Neural progenitor cell (in vitro differentiated cells): ENCODE measurements around the gene CAPN8. TPM values are rescaled to one million over a fixed set of nuclear protein-coding genes. Genes with fewer than 3 reads are reported as not detected.
A peak's percentile ranks its signal among the peaks of the same experiment; 100 is the strongest.

Experiments
- DNase-seq: peaks from one replicate; pipeline ENCODE4 v3.0.0-alpha.2; 2016; ENCODE audit warnings: low spot score
- H2AFZ ChIP-seq: fragments of 200-600 bp; sonication (generic); replicated peaks from 2 replicates; pipeline ENCODE4 v1.6.1; 2016; ENCODE audit warnings: antibody characterized with exemption
- H3F3A ChIP-seq: fragments of 200-600 bp; sonication (generic); 2 replicates; pipeline ENCODE4 v1.6.1; 2016; ENCODE audit warnings: antibody characterized with exemption, low read depth
- H3K27ac ChIP-seq: fragments of 200-600 bp; sonication (generic); 2 replicates; pipeline ENCODE4 v1.5.1; 2016; ENCODE audit warnings: mild to moderate bottlenecking
- H3K27me3 ChIP-seq: fragments of 200-600 bp; sonication (generic); 2 replicates; pipeline ENCODE4 v1.6.1; 2016; ENCODE audit warnings: mild to moderate bottlenecking, moderate library complexity
- H3K36me3 ChIP-seq: fragments of 200-600 bp; sonication (generic); 2 replicates; pipeline ENCODE4 v1.5.1; 2016
- H3K4me1 ChIP-seq: fragments of 200-600 bp; sonication (generic); 2 replicates; pipeline ENCODE4 v1.6.1; 2016; ENCODE audit warnings: mixed run types
- H3K4me2 ChIP-seq: fragments of 200-600 bp; sonication (generic); 2 replicates; pipeline ENCODE4 v1.6.1; 2016
- H3K4me3 ChIP-seq: fragments of 200-600 bp; sonication (generic); 2 replicates; pipeline ENCODE4 v1.5.1; 2016
- H3K79me2 ChIP-seq: fragments of 200-600 bp; sonication (generic); 2 replicates; pipeline ENCODE4 v1.6.1; 2016; ENCODE audit warnings: low read depth
- H3K9ac ChIP-seq: fragments of 200-600 bp; sonication (generic); 2 replicates; pipeline ENCODE4 v1.6.1; 2016
- H3K9me3 ChIP-seq: fragments of 200-600 bp; sonication (generic); 2 replicates; pipeline ENCODE4 v1.5.1; 2016; ENCODE audit warnings: low read depth
- H4K20me1 ChIP-seq: fragments of 200-600 bp; sonication (generic); 2 replicates; pipeline ENCODE4 v1.6.1; 2016; ENCODE audit warnings: low read depth
- H3K27ac Mint-ChIP-seq: 3 replicates; pipeline ENCODE4 v1.8.0; 2021; ENCODE audit warnings: mixed read lengths
- H3K27me3 Mint-ChIP-seq: 2 replicates; pipeline ENCODE4 v1.8.0; 2022; ENCODE audit warnings: low read depth, mild to moderate bottlenecking, inconsistent platforms, moderate library complexity, mixed read lengths; ENCODE audit not compliant: insufficient read depth
- H3K36me3 Mint-ChIP-seq: 3 replicates; pipeline ENCODE4 v1.8.0; 2021; ENCODE audit warnings: mixed read lengths
- H3K4me1 Mint-ChIP-seq: 3 replicates; pipeline ENCODE4 v1.8.0; 2021; ENCODE audit warnings: mixed read lengths
- H3K4me3 Mint-ChIP-seq: 3 replicates; pipeline ENCODE4 v1.8.0; 2021; ENCODE audit warnings: mild to moderate bottlenecking, moderate library complexity, mixed read lengths
- H3K9me3 Mint-ChIP-seq: 3 replicates; pipeline ENCODE4 v1.8.0; 2020; ENCODE audit warnings: mixed read lengths
- EZH2 ChIP-seq: fragments of 200-600 bp; sonication (generic); IDR thresholded peaks from 2 replicates; pipeline ENCODE4 v1.6.1; 2017; ENCODE audit warnings: antibody characterized with exemption, mild to moderate bottlenecking, moderate library complexity
- EZH2phosphoT487 ChIP-seq: fragments of 200-600 bp; sonication (generic); IDR thresholded peaks from 2 replicates; pipeline ENCODE4 v1.6.1; 2017; ENCODE audit warnings: antibody characterized with exemption
- total RNA-seq: library from RNA; depleted of rRNA; stranded (reverse); fragments of >200 nt; gene quantifications from 2 replicates; pipeline ENCODE4 v1.2.3, GENCODE V29; 2015; ENCODE audit warnings: low replicate concordance
- TF ChIP-seq, protein P1 (sequence below): fragments of 200-600 bp; sonication (generic); IDR thresholded peaks from 2 replicates; pipeline ENCODE4 v1.5.1; 2017; ENCODE audit warnings: antibody characterized with exemption, mild to moderate bottlenecking

Gene CAPN8
- total RNA-seq, 1 donor from 2014 or later: not detected

- H3K4me2 ChIP-seq: no peak overlapping the region
- H4K20me1 ChIP-seq: no peaks in the 10 kb centered on the region
- no peak overlapping the region for H3K9ac ChIP-seq
- no peaks in the 10 kb centered on the region for H3K4me1 ChIP-seq
- H3K27me3 Mint-ChIP-seq: peaks cover 2% of the 10 kb centered on the region
- no peaks in the 10 kb centered on the region for H3K27me3 ChIP-seq
- no peaks in the 10 kb centered on the region for H3K36me3 ChIP-seq
- H2AFZ ChIP-seq: no peak overlapping the region
- no peak overlapping the region for H3K4me3 Mint-ChIP-seq
- H3K27ac ChIP-seq: no peak overlapping the region
- no peak overlapping the region for H3K27ac Mint-ChIP-seq
- H3K79me2 ChIP-seq: no peaks in the 10 kb centered on the region
- no peaks in the 10 kb centered on the region for H3F3A ChIP-seq
- no peak overlapping the region for H3K4me3 ChIP-seq
- H3K4me1 Mint-ChIP-seq: no peaks in the 10 kb centered on the region
- no peak for DNase-seq
- no peaks in the 10 kb centered on the region for H3K36me3 Mint-ChIP-seq
- H3K9me3 Mint-ChIP-seq: no peaks in the 10 kb centered on the region
- H3K9me3 ChIP-seq: no peaks in the 10 kb centered on the region
- TF ChIP-seq EZH2phosphoT487 (no peak), EZH2 (no peak)
- TF ChIP-seq, protein P1, sequence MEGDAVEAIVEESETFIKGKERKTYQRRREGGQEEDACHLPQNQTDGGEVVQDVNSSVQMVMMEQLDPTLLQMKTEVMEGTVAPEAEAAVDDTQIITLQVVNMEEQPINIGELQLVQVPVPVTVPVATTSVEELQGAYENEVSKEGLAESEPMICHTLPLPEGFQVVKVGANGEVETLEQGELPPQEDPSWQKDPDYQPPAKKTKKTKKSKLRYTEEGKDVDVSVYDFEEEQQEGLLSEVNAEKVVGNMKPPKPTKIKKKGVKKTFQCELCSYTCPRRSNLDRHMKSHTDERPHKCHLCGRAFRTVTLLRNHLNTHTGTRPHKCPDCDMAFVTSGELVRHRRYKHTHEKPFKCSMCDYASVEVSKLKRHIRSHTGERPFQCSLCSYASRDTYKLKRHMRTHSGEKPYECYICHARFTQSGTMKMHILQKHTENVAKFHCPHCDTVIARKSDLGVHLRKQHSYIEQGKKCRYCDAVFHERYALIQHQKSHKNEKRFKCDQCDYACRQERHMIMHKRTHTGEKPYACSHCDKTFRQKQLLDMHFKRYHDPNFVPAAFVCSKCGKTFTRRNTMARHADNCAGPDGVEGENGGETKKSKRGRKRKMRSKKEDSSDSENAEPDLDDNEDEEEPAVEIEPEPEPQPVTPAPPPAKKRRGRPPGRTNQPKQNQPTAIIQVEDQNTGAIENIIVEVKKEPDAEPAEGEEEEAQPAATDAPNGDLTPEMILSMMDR: no peak
These were observed 108.4 kb downstream of the CAPN8 start for GRCh38 chr1:223557130-223557475.

DNA sequence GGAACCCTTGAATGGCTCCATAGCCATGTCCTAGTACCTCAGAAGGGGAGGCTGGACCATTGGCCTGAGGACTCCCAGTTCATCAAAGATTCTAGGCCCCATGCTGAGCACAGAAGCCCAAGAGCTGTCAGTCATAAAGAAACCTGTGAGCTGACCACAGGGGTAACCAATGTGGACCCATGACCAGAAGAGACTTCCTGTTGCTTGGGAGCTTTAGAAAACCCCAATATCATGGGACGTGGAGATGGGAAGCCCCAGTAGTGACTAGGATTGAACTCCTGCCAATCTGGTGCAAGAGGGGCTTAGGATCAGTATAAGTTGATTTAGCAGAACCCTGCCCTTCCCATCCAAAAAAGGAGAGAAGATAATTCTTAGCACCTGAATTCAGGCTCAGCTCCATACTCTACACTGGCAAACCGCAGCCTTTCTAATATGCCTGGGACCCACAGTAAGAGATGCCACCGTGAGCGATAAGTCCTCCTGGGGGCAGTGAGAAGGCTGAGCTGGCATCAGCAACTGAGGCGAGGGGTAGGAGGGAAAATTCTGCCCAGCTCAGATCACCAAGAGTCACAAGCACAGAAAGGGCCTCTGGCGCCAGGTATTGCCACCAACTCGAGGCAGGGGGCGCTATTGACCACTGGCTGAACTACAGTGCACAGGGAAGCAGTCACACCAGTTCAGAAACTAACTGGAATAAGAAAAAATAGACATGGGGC lies 108.9 kb downstream of the CAPN8 start:
- peak; percentile 72 for DNase-seq

GRCh38 chr1:223553957-223554356 lies 111.5 kb downstream of the CAPN8 start:
- Histone ChIP-seq H3K36me3 (no peaks in the 10 kb centered on the region), H3K79me2 (no peaks in the 10 kb centered on the region), H2AFZ (no peak overlapping the region), H3K27ac (no peak overlapping the region), H3K4me1 (no peaks in the 10 kb centered on the region), H3K27me3 (no peaks in the 10 kb centered on the region), H3K4me2 (no peak overlapping the region), H3K4me3 (no peak overlapping the region), H3F3A (no peaks in the 10 kb centered on the region), H4K20me1 (no peaks in the 10 kb centered on the region), H3K9ac (no peak overlapping the region), H3K9me3 (no peaks in the 10 kb centered on the region)
- H3K27me3 Mint-ChIP-seq: peaks cover 4% of the 10 kb centered on the region
- H3K27ac Mint-ChIP-seq: no peak overlapping the region
- TF ChIP-seq EZH2 (no peak), EZH2phosphoT487 (no peak)
- TF ChIP-seq, protein P1: no peak
- H3K4me3 Mint-ChIP-seq: no peak overlapping the region
- H3K4me1 Mint-ChIP-seq: peaks cover 6% of the 10 kb centered on the region
- H3K36me3 Mint-ChIP-seq: no peaks in the 10 kb centered on the region
- DNase-seq: no peak
- H3K9me3 Mint-ChIP-seq: no peaks in the 10 kb centered on the region

More for the DNA sequence above, 108.9 kb downstream of the CAPN8 start:
- H3K9me3 ChIP-seq: no peaks in the 10 kb centered on the region
- Mint-ChIP-seq H3K4me3 (no peak overlapping the region), H3K27ac (no peak overlapping the region), H3K36me3 (no peaks in the 10 kb centered on the region), H3K9me3 (no peaks in the 10 kb centered on the region), H3K27me3 (peaks cover 2% of the 10 kb centered on the region), H3K4me1 (no peaks in the 10 kb centered on the region)
- no peaks in the 10 kb centered on the region for H3K79me2 ChIP-seq
- H2AFZ ChIP-seq: peak overlapping the region; percentile 53
- no peaks in the 10 kb centered on the region for H3K4me1 ChIP-seq
- H3K27me3 ChIP-seq: no peaks in the 10 kb centered on the region
- TF ChIP-seq, protein P1: peak; percentile 84
- TF ChIP-seq EZH2phosphoT487: no peak
- H3F3A ChIP-seq: no peaks in the 10 kb centered on the region
- H4K20me1 ChIP-seq: no peaks in the 10 kb centered on the region
- H3K4me3 ChIP-seq: no peak overlapping the region
- H3K27ac ChIP-seq: no peak overlapping the region
- H3K9ac ChIP-seq: no peak overlapping the region
- H3K36me3 ChIP-seq: no peaks in the 10 kb centered on the region
- H3K4me2 ChIP-seq: no peak overlapping the region
